NCI-H510A (cell line): ENCODE data around the gene ALKBH6.
"Not testable (repeated sequence)": the region's sequence is repeated elsewhere in the genome, so short reads cannot be mapped to it uniquely, and the experiment has no call there.

Experiments
- DNase-seq: peaks from one replicate; lab custom pipeline; 2025; lab: John Stamatoyannopoulos, UW

ALKBH6 gene

DNA sequence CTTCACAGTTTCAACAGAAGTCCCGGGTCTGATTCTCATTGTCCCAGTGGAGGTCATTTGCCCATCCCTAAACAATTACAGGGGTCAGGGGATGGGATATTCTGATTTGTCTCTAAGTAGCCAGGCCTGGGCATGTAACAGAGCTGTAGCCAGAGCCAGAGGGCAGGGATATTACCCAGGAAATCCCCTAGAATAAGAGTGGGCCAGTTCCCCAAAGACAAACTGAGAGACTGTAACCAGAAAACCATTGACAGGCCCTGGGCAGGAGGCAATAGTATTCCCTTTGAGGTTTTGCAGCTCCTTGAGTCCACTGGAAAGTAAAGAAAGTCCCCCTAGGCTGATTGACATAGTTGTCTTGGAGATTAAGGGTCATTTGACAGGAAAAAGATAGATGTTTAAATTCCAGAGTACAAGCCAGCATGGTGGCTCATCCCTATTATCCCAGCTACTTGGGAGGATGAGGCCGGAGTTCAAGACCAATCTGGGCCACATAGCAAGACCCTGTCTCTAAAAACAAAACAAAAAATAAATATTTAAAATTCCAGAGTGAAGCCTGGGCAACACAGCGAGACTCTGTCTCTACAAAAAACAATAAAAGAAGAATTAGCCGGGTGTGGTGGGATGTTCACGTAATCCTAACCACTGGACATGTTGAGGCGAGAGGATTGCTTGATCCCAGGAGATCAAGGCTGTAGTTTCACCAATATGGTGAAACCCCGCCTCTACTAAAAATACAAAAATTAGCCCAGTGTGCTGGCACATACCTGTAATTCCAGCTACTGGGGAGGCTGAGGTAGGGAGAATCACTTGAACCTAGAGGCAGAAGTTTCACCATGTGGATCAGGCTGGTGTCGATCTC, 20.9 kb downstream of the ALKBH6 start:
- DNase-seq = no peak

DNA sequence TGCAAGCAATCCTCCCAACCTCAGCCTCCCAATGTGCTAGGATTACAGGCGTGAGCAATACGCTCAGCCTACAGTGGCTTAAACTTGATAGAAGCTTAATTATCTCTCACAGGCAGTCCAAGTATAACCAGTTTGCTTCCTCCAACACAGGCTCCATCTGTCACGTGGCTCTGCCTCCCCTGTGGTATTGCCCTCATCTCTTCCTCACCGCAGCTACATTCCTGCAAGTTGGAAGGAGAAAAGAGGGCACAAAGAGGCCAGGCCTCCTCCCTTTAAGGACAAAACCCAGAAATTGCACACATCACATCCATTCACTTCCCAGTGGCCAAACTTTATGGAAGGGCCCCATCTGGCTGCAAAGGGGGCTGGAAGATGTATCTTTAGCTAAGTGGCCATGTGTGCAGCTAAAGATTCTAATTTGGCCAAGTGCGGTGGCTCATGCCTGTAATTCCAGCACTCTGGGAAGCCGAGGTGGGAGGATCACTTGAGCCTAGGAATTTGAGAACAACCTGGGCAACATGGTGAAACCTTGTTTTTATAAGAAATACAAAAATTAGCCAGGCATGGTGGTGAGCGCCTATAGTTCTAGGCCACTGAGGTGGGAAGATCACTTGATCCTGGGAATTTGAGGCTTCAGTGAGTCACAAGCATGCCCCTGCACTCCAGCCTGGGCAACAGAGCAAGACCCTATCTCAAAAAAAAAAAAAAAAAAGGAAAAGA, 22.1 kb downstream of the ALKBH6 start:
- no peak for DNase-seq

DNA sequence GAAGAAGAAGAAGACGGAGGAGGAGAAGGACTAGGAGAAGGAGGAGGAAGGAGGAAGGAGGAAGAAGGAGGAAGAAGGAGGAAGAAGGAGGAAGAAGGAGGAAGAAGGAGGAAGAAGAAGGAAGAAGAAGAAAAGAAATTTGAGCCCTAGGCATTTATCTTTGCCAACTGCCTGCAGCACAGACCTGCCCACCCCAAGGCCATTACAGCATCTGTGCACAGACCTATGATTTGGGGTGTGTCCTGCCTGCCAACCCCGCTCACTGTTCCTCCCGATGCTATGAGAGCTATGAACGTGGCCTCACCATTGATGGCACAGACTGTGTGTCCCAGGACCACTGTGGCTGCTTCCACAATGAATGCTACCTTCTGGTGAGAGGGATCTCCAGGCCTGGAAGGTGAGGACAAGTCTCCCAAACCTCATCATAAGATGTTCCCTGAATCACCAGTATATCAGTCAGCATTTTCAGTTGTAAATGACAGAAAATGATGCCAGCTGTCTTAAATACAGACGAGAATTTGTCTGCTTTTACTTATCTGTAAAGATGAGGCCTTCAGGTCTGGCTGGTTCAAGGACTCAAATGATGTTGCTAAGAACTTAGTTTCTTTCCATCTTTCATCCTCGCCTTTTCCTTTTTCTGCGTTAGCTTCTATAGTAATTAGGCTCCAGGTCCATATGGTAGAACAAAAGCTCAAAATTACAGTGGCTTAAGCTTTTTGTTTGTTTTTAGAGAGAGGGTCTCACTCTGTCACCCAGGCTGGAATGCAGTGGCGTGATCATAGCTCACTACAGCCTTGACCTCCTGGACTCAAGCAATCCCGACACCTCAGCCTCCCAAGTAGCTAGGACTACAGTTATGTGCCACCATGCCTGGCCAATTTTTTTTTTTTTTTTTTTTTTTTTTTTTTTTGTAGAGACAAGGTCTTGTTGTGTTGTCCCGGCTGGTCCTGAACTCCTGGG, 23.0 kb downstream of the ALKBH6 start:
- no peak for DNase-seq

DNA sequence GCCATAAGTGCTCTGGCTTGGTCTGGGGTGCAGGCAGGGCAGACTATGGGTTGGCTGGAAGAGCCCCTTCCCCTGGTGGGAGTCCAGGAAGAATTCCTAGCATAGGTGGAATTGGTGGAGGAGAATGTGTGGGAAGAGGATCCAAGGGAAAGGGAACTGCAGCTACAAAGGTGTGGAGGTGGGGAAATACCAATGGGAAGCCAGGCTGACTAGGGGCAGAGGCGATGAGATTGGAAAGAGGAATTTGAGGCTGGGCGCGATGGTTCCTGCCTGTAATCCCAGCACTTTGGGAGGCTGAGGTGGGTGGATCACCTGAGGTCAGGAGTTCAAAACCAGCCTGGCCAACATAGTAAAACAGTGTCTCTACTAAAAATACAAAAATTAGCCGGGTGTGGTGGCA, 23.9 kb downstream of the ALKBH6 start:
- DNase-seq = no peak

DNA sequence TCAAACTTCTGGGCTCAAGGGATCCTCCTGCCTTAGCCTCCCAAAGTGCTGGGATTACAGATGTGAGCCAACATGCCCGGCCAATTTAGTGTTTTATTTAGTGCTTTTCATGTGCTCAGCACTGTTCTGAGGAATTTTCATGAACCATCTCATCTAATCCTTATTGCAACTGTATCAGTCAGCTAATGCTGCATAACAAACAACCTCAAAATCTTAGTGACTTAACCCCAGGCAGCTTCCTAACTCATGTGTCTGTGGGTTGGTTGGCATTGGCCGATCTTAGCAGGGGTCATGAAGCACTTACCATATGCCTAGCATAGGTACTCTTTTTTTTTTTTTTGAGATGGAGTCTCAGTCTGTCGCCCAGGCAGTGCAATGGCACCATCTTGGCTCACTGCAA, 25.2 kb downstream of the ALKBH6 start:
- DNase-seq = no peak

DNA sequence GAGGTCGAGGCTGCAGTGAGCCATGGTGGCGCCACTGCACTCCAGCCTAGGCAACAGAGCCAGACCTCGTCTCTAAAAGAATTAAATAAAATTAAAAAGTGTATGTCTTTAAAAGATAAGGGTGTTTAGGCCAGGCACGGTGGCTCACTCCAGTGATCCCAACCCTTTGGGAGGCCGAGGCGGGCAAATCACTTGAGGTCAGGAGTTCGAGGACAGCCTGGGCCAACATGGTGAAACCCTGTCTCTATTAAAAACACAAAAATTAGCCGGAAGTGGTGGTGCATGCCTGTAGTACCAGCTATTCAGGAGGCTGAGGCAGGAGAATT, 26.5 kb downstream of the ALKBH6 start:
- no peak for DNase-seq

DNA sequence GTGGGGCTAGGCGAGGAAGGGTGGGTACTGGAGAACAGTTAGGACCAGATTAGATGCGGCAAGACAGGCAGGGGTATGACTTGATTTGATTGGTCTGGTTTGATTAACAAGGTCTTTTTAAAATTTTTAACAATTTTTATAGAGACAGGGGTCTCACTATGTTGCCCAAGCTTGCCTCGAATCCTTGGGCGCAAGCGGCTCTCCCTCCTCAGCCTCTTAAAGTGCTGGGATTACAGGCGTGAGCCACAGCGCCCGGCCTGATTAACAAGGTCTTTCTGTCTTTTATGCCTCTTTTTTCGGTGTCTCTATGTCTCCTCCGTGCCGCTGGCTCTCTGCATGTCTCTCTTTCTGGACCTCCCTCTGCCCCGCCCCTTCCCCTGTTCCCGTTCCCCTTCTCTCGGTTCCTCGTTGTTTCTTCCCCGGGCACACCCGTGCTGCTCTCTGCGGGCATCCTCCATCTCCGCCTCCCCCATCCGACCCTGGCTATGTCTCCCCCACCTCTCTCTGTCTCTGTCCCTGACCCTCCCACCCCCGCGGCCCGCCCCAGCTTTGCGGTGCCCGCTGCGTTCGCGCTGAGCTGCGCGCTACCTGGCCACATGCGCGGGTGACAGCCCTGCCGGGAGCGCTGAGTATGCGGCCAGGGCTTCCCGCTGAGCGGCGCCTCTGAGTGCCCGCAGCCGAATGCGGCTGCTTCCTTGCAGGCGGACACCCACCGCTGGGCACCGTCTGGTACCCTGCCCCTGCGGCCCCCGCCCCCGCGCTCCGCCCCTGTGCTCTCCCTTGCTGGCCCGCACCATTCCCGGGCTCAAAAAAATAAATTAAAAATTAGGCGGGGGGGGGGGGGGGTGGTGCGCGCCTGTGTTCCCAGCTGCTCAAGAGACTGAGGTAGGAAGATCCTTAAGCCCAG, 27.1 kb downstream of the ALKBH6 start:
- peak; percentile 56 for DNase-seq

DNA sequence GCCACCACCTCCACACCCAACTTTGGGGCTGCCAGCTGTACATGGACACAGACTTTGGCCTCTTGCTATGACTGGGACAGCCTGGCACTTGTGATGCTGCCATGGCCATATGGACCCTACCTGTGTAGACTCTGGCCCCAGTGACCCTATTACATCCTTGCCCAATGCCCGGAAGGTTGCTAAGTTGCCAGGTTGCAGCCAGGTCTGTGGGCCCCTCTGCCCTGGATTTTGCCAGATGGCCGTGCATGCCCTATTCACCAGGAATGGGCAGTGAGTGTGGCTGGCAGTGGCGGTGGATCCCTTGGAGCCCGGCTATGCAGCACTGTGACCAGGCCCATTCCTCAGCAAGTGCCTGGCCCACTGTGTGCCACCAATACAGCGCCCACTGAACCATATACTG, 27.9 kb downstream of the ALKBH6 start:
- no peak for DNase-seq

DNA sequence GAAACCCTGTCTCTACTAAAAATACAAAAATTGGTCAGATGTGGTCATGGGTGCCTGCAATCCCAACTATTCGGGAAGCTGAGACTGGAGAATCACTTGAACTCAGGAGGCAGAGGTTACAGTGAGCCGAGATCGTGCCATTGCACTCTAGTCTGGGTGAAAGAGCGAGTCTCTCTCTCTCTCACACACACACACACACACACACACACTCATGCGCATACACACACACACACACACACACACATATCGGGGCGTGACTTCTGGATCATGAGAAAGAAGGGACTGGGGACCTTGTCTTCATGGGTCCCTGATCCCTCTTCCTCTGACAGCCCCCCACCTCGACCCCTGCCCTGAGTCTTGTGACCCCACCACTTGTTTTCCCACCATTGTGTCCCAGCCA, 30.8 kb downstream of the ALKBH6 start:
- DNase-seq = no peak

DNA sequence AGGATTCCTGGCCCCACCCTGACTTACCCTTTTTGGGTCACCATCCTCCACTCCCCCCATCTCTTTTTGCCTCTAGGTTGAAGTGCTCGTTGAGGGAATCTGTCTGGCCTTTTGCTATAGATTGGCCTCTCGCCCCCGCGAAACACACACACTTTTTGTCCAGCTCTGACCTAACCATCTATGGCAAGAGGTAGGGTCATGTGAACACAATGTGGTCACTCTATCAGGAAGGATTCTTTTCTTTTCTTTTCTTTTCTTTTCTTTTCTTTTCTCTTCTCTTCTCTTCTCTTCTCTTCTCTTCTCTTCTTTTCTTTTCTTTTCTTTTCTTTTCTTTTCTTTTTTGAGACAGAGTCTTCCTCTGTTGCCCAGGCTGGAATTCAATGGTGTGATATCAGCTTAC, 33.0 kb downstream of the ALKBH6 start:
- not testable (repeated sequence) for DNase-seq

DNA sequence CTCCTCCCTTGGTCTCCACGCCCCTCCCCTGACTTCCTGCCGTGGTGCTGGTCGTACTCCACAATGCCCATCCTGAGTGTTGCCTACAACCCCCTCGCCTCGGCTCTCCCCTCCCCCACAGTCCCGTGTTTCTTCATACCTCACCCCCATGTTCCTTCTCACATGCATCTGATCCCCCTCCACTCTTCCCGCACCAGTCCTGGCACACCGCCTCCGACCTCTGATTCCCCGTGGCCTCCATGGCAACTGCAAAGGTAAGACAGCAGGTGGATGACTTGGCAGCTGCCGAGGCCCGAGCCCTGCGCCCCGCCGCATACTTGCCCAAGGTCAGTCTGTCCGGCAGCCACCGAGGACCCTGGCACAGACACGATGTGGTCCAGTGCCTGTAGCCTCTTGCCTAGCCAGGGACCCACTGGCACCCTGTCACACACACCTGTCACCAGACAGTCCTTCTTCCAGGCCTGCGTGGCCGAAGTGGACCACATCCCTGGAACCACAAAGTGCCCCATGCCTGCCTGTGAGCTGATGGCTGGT, 35.1 kb downstream of the ALKBH6 start:
- DNase-seq = no peak

DNA sequence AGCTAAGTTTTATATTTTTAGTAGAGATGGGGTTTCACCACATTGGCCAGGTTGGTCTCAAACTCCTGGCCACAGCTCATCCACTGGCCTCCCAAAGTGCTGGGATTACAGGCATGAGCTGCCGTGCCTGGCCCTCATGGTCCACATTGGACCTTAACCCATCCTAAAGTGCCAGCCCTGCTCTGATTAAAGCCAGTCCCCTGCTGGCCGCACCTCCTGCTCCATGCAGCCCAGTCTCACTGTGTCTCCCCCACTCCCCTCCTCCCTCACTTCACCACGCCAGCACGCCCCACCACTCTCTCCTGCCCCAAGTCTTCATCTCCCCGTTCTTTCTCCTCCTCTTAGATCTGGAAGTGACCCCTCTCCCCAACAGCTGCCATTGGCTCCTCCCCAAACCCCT, 35.7 kb downstream of the ALKBH6 start:
- DNase-seq = no peak

DNA sequence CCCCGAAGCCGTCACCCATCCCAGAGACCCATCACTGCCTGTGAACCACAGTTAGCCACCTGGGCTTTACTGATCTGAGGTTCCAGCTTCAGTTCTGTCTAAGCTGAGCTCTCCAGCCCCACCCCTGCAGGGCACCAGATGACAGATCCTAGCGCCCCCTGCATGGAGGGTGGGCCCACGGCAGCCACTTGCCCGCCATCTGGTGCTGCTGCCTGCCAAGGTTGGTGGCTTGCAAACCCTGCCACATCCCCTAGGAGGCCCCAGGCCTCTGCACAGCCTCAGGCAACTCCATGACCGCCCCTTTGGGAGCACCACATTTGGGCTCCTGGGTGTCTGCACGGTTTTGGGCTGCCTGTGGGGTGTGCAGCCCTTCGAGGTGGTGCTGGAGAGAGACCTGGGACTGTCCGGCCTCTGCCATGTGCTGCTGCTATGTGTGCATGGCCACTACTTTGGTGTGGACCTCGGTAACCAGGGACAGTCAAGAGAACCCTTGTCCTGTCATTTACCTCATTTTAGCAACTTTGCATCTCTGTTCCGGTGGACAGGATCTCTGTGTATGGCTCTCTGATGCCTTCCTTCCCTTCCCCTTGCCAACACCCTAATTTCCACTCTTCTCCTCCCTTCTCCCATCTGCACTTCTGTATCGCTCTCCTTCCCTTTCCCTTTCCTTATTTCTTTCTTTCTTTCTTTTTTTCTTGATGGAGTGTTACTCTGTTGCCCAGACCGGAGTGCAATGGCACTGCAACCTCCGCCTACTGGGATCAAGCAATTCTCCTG, 36.4 kb downstream of the ALKBH6 start:
- peak; percentile 12 for DNase-seq

DNA sequence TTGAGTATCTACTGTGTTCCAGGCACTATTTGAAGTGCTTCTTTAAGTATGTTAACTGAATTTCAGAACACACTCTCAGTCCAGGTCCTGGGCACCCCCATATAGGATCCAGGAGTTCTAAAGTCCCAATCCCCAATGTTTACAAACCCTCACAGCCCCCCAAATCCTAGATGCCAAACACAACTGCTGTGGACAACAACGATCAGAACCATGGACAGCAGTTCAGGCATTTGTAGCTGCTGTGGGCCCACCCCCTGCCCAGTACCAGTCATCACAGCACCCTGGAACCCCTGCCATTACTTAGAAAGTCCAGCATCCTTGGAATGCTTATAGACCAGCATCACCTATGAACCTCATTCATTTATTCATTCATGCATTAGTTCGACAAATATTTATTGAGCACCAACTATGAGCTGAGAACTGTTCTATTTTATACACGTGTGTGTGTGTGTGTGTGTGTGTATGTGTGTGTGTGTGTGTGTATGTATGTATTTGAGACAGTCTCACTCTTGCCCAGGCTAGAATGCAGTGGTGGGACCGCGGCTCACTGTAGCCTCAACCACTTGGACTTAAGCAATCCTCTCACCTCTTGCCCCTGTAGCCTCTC, 38.3 kb downstream of the ALKBH6 start:
- DNase-seq = no peak

DNA sequence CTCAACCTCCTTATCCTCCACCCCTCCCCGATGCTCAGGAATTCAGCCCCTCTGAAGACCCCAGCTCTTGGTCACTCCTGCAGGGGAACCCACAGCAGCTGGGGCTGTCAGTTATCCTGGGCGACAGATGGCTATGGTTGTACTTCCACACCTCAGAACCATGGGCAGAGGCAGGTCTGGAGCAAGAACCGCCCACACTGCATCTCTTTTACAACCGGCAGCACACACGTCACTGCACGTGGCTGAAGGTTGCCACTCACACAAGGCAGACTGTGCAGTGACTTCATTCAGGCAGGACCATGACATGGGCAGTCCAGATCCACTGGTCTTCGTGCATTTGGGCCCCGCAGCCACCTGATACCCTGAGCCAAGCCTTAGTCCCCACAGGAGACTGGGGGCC, 40.5 kb downstream of the ALKBH6 start:
- no peak for DNase-seq

DNA sequence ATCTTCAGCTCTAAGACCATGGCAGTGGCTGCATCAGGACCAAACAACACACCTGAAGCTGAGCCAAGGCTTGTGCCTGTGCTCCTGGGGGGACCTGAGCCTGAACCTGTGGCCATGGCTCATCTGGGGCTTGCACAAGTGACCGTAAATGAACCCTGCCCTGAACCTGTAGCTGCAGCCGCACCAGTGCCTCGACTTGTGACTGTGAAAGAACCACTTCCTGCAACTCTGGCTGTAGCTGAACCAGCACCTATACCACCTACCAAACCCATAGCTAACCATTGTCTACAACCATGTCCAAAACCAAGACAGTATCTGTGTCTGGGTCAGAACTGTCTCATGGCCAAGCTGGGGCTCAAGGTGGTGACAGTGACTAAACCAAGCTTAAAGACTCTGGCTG, 47.2 kb downstream of the ALKBH6 start:
- no peak for DNase-seq

DNA sequence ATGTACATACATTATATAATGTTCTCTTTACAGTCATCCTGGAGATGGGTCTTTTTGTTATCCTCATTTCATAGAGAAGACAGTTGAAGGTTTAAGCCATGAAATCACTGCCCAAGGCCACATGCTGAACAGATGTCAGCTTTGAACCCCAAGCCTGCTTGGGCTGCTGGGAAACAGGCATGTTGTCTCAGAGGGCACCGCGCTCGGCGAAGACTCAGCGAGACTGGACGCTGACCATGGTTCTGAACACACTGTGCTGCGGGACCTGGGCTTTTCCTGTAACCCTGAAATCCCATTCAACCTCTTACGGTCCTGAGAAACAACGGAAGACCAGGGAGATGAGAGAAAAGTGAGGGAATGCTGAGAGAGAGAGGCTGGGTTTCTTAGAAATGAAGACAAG, 50.5 kb downstream of the ALKBH6 start:
- DNase-seq = no peak

DNA sequence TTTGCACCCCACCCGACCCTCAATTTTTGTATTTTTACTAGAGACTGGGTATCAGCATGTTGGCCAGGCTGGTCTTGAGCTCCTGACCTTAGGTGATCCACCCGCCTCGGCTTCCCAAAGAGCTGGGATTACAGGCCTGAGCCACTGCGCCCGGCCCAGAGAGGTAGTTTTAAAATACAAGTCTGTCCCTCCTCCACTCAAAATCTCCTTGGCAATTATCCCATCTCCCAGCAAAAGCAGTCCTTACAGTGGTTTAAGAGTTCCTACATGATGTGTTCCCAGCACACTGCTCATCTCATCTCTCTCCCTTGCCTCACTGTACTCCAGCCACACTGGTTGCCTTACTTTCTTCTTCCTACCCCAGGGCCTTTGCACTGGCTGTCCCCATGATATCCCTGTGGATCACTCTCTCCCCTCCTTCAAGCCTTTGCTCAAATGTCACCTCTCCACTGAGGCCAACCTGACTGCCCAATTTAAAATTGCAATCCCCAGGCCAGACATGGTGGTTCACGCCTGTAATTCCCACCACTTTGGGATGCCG, 53.5 kb downstream of the ALKBH6 start:
- DNase-seq = no peak

DNA sequence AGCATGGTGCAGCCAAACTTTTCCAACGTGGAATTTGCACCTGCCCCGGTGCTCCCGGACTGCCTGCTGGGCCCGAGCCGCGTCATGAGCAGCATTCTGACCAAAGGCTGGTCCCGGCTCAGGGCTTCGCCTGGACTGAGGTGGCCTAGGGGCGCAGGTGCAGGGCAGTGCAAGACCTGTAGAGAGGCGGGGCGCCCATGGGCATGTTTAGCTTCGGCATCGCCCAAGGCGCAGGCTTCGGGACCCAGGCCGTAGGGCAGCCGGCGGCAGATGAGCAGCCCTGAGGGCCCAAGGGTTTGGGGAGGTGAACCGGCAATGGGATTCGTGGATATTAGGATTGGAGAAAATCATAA, 54.1 kb downstream of the ALKBH6 start:
- no peak for DNase-seq
